T-cell (primary cell): ENCODE data around the gene FREM1. TPM values are rescaled to one million over a fixed set of nuclear protein-coding genes. Genes with fewer than 3 reads are reported as not detected.

Experiments
- ATAC-seq, 4 experiments: fragments of 200-7000 bp in 3 of 4; fragments of 150-1000 bp in 1 of 4; cut with Tn5 transposase; replicated peaks in 1 of 4; 1 replicate in 3 of 4; 2 replicates in 1 of 4; pipeline ENCODE4 v1.10.0; 2021; ENCODE audit warnings: moderate library complexity in 3 of 4, mild to moderate bottlenecking in 2 of 4, moderate number of reproducible peaks in 1 of 4
- CTCF ChIA-PET, 2 donors: fragments of 300-600 bp; sonication (Branson Sonifier 250); formaldehyde crosslinking; loops; one replicate each; lab custom pipeline; 2022; ENCODE audit warnings: antibody characterized with exemption in 2 of 2; lab: Charles Lee
- POLR2A ChIA-PET, 2 donors: fragments of 300-600 bp; sonication (Branson Sonifier 250); formaldehyde crosslinking; loops; one replicate each; lab custom pipeline; 2022; ENCODE audit warnings: antibody characterized with exemption in 2 of 2; lab: Charles Lee
- DNase-seq, 35 experiments: peaks; one replicate each; pipeline versions ENCODE4 v3.0.0 to v3.0.0-alpha.2; 2013 to 2023
- H3K27ac ChIP-seq: one replicate; pipeline ENCODE4 v1.5.1; 2013; ENCODE audit warnings: low read length
- H3K27me3 ChIP-seq, 2 experiments: replicated peaks in 1 of 2; 1 replicate in 1 of 2; 2 replicates in 1 of 2; pipeline versions ENCODE4 v1.6.1 to v1.7.0; 2013; ENCODE audit warnings: low read length in 1 of 2, mixed read lengths in 1 of 2; ENCODE audit not compliant: control insufficient read depth in 2 of 2, insufficient read depth in 2 of 2; ENCODE audit errors: extremely low read depth in 1 of 2
- H3K36me3 ChIP-seq, 2 donors: 1 replicate in 1 of 2; 2 replicates in 1 of 2; pipeline versions ENCODE4 v1.6.1 to v1.7.0; 2013; ENCODE audit warnings: low read length in 1 of 2; ENCODE audit not compliant: control insufficient read depth in 2 of 2, insufficient read depth in 1 of 2; ENCODE audit errors: extremely low read depth in 1 of 2
- H3K4me1 ChIP-seq, 2 experiments: 1 replicate in 1 of 2; 2 replicates in 1 of 2; pipeline versions ENCODE4 v1.6.1 to v1.7.0; 2013; ENCODE audit warnings: low read length in 2 of 2, mixed read lengths in 1 of 2; ENCODE audit not compliant: insufficient read depth in 2 of 2, control insufficient read depth in 1 of 2; ENCODE audit errors: extremely low read depth in 1 of 2
- H3K4me3 ChIP-seq, 2 donors: 1 replicate in 1 of 2; 2 replicates in 1 of 2; pipeline versions ENCODE4 v1.5.1 to v1.7.0; 2013; ENCODE audit warnings: mild to moderate bottlenecking in 2 of 2, low read length in 1 of 2, moderate library complexity in 1 of 2; ENCODE audit not compliant: control insufficient read depth in 1 of 2; ENCODE audit errors: extremely low read depth in 1 of 2
- H3K9me3 ChIP-seq: 2 replicates; pipeline ENCODE4 v1.7.0; 2013
- H3K27ac Mint-ChIP-seq, 2 donors: one replicate each; pipeline ENCODE4 v1.8.0; 2020 to 2021; ENCODE audit warnings: mild to moderate bottlenecking in 2 of 2, mixed read lengths in 2 of 2
- H3K27me3 Mint-ChIP-seq, 2 donors: one replicate each; pipeline ENCODE4 v1.8.0; 2021 to 2022; ENCODE audit warnings: mixed read lengths in 2 of 2
- H3K36me3 Mint-ChIP-seq: one replicate; pipeline ENCODE4 v1.8.0; 2021; ENCODE audit warnings: mixed read lengths
- H3K4me1 Mint-ChIP-seq, 3 donors: one replicate each; pipeline ENCODE4 v1.8.0; 2020 to 2022; ENCODE audit warnings: mixed read lengths in 3 of 3, mild to moderate bottlenecking in 1 of 3
- H3K4me3 Mint-ChIP-seq, 3 donors: one replicate each; pipeline ENCODE4 v1.8.0; 2020 to 2022; ENCODE audit warnings: mild to moderate bottlenecking in 3 of 3, mixed read lengths in 3 of 3, moderate library complexity in 3 of 3
- H3K9me3 Mint-ChIP-seq, 3 donors: one replicate each; pipeline ENCODE4 v1.8.0; 2020 to 2022; ENCODE audit warnings: mixed read lengths in 3 of 3
- WGBS: methylation state at CpG from one replicate; pipeline ENCODE4 v1.1.5; 2013; ENCODE audit warnings: missing lambda C conversion rate; ENCODE audit not compliant: insufficient coverage; 5-methylcytosine and 5-hydroxymethylcytosine counted together
- total RNA-seq, 35 experiments: library from RNA in 6 of 35; stranded (reverse) in 6 of 35; fragments of 120-200 nt in 1 of 35; gene quantifications; one replicate each; pipeline versions ENCODE4 v1.2.1 to v1.2.4 and lab custom pipeline; 2013 to 2026

Gene FREM1
- total RNA-seq, 5 donors from 2014 or later (not counting 1 experiment from before 2014, with no cell fraction given), result 0.26 to 0.76 (median 0.39) TPM; not detected in 1

- ChIA-PET POLR2A (no interaction called here), CTCF (no interaction called here)
- Mint-ChIP-seq H3K27me3 (no peaks in the 10 kb centered on the region), H3K27ac (no peak overlapping the region), H3K9me3 (no peaks in the 10 kb centered on the region), H3K36me3 (no peaks in the 10 kb centered on the region), H3K4me3 (no peak overlapping the region), H3K4me1 (no peaks in the 10 kb centered on the region)
- DNase-seq, result no peak
- Histone ChIP-seq H3K27me3 (no peaks in the 10 kb centered on the region), H3K36me3 (no peaks in the 10 kb centered on the region), H3K9me3 (no peaks in the 10 kb centered on the region), H3K4me3 (no peak overlapping the region), H3K27ac (no peak overlapping the region), H3K4me1 (no peaks in the 10 kb centered on the region)
- WGBS, result 77% methylated on average over 2 of the region's 3 CpGs
- ATAC-seq, result no peak
Measured at GRCh38 chr9:14863402-14863801, 46.8 kb downstream of the FREM1 start.

DNA sequence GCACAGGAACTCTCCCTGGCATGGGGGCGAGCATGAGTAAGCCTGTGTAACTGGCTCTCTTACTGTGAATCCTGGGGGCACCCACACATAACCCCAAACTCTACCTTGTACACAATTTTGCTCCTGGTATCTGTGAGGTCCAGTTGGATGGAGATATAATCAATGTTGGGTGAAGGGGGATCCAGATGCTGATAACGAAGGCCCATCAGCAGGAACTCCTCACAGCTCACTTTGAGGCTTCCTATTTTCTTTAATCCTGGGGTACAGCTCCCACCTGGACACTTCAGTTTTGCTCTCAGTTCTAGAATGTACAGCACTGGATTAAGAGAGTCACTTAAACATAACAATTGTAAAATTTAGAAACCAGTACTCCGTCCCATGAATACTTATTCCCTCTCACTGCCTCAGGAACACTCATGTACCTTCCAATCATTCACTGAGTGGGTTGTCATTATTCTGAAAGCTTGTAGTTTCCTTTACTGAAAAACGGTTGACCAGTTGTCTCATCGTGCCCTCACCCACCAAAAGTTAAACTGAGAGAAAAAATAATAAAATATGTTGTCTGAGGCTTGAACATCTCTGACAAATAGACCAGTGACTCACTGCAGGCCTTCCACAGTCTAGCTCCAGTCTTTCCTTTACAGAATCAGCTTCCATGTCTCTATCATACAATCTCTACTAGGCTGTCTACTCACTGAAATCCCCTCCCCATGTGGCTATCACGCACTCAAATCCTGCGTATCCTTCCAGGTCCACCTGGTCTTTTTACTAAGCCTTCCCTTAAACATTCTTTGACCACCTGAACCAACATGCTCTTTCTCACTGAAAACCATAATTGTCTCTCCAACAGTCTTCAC, 52.6 kb downstream of the FREM1 start:
- ChIA-PET POLR2A (no interaction called here), CTCF (interaction anchor here in 1 of 2 donors (0.6 kb wide), 1 partner anchor 482 kb away, joined by 5 read pairs; no protein-coding TSS in a partner anchor)
- ATAC-seq, result peak in 1 of 4 experiments; percentile 34
- H3K27ac ChIP-seq, result no peak overlapping the region
- no peak overlapping the region for H3K27ac Mint-ChIP-seq
- no peaks in the 10 kb centered on the region for H3K36me3 Mint-ChIP-seq
- no peaks in the 10 kb centered on the region for H3K27me3 Mint-ChIP-seq
- no peak overlapping the region for H3K4me3 Mint-ChIP-seq
- no peak overlapping the region for H3K4me3 ChIP-seq
- no peaks in the 10 kb centered on the region for H3K4me1 Mint-ChIP-seq
- DNase-seq, result no peak
- H3K4me1 ChIP-seq, result no peaks in the 10 kb centered on the region
- WGBS, result 94% methylated on average over 2 of the region's 7 CpGs
- H3K9me3 ChIP-seq, result no peaks in the 10 kb centered on the region
- no peaks in the 10 kb centered on the region for H3K36me3 ChIP-seq
- peaks cover 0 to 2% of the 10 kb centered on the region in 2 experiments for H3K27me3 ChIP-seq
- peaks cover 0 to 3% (median 0%) of the 10 kb centered on the region in 3 donors for H3K9me3 Mint-ChIP-seq

DNA sequence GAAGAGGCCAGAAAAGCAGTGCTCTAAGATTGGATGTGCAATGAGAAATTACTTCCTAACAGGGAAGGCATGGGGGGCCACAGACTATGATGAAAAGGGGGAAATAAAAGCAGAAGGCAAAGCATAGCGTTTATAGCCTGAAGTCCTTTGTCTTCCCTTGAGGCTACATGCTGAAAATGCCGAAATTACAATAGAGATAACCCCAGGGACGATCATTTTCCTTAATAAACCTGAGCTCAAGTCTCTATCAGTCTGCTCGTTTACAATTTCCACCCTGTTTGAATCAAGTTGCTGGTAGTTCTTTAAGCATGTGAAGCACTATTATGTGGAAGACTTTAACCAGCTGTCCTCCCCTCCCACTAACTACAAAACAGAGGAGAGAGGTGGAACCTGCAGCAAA, 60.4 kb downstream of the FREM1 start:
- ChIA-PET POLR2A (no interaction called here), CTCF (no interaction called here)
- H3K36me3 ChIP-seq, result no peaks in the 10 kb centered on the region
- H3K9me3 ChIP-seq, result no peaks in the 10 kb centered on the region
- peaks cover 16 to 22% of the 10 kb centered on the region in 2 donors for H3K27me3 Mint-ChIP-seq
- WGBS, result 25% methylated on average over 2 of the region's 4 CpGs
- peaks cover 0 to 2% of the 10 kb centered on the region in 2 experiments for H3K27me3 ChIP-seq
- H3K4me3 Mint-ChIP-seq, result no peak overlapping the region
- H3K27ac ChIP-seq, result no peak overlapping the region
- H3K9me3 Mint-ChIP-seq, result peaks cover 0 to 8% (median 0%) of the 10 kb centered on the region in 3 donors
- ATAC-seq, result no peak
- no peak for DNase-seq
- no peaks in the 10 kb centered on the region for H3K36me3 Mint-ChIP-seq
- no peak overlapping the region for H3K27ac Mint-ChIP-seq
- no peak overlapping the region for H3K4me3 ChIP-seq
- no peaks in the 10 kb centered on the region for H3K4me1 Mint-ChIP-seq
- H3K4me1 ChIP-seq, result no peaks in the 10 kb centered on the region

- Histone ChIP-seq H3K9me3 (no peaks in the 10 kb centered on the region), H3K4me3 (no peak overlapping the region), H3K27me3 (peaks cover 0 to 2% of the 10 kb centered on the region in 2 experiments), H3K27ac (no peak overlapping the region), H3K4me1 (no peaks in the 10 kb centered on the region), H3K36me3 (no peaks in the 10 kb centered on the region)
- CTCF ChIA-PET, result no interaction called here
- Mint-ChIP-seq H3K27ac (no peak overlapping the region), H3K36me3 (no peaks in the 10 kb centered on the region), H3K27me3 (peaks cover 16 to 22% of the 10 kb centered on the region in 2 donors), H3K4me1 (no peaks in the 10 kb centered on the region), H3K4me3 (no peak overlapping the region), H3K9me3 (peaks cover 0 to 8% (median 0%) of the 10 kb centered on the region in 3 donors)
- POLR2A ChIA-PET, result no interaction called here
- ATAC-seq (no peak), DNase-seq (no peak)
- WGBS, result no CpG with 5 or more reads among the region's 3 CpGs
Measured at GRCh38 chr9:14849296-14849695, 60.9 kb downstream of the FREM1 start.

GRCh38 chr9:14846871-14847311, 63.3 kb downstream of the FREM1 start:
- no peak overlapping the region for H3K4me3 ChIP-seq
- POLR2A ChIA-PET, result no interaction called here
- H3K27me3 ChIP-seq, result no peaks in the 10 kb centered on the region
- peak in 31 of 35 experiments; percentile 0 to 45 (median 26) for DNase-seq
- H3K9me3 Mint-ChIP-seq, result peaks cover 0 to 8% (median 0%) of the 10 kb centered on the region in 3 donors
- H3K36me3 ChIP-seq, result no peaks in the 10 kb centered on the region
- no CpG with 5 or more reads among the region's 3 CpGs for WGBS
- peaks cover 19 to 26% of the 10 kb centered on the region in 2 donors for H3K27me3 Mint-ChIP-seq
- ATAC-seq, result peak in 2 of 4 experiments; percentile 31 to 43
- H3K4me1 ChIP-seq, result no peaks in the 10 kb centered on the region
- H3K9me3 ChIP-seq, result no peaks in the 10 kb centered on the region
- CTCF ChIA-PET, result no interaction called here
- H3K4me1 Mint-ChIP-seq, result no peaks in the 10 kb centered on the region
- no peak overlapping the region for H3K27ac ChIP-seq
- H3K4me3 Mint-ChIP-seq, result no peak overlapping the region
- H3K36me3 Mint-ChIP-seq, result no peaks in the 10 kb centered on the region
- H3K27ac Mint-ChIP-seq, result no peak overlapping the region

DNA sequence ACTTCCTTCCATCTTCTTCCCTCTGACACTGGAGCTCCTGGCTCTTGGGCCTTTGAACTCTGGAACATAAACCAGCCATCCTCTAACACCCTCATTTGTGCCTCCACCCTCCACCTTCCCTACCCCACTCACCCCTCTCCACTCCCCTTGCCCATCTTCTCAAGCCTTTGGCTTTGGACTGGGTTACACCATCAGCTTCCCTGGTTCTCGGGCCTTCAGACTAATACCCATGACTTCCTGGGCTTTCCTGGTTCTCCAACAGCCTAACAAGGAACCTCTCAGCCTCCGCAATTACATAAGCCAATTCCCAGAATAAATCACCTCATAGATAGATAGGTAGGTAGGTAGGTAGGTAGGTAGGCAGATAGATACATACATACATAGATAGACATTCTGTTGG, 67.1 kb downstream of the FREM1 start:
- Mint-ChIP-seq H3K9me3 (peaks cover 0 to 8% (median 0%) of the 10 kb centered on the region in 3 donors), H3K27ac (no peak overlapping the region), H3K27me3 (peaks cover 5 to 24% of the 10 kb centered on the region in 2 donors), H3K4me3 (no peak overlapping the region), H3K4me1 (no peaks in the 10 kb centered on the region), H3K36me3 (no peaks in the 10 kb centered on the region)
- ChIA-PET POLR2A (no interaction called here), CTCF (no interaction called here)
- Histone ChIP-seq H3K4me1 (no peaks in the 10 kb centered on the region), H3K9me3 (no peaks in the 10 kb centered on the region), H3K27me3 (no peaks in the 10 kb centered on the region), H3K4me3 (no peak overlapping the region), H3K27ac (no peak overlapping the region), H3K36me3 (no peaks in the 10 kb centered on the region)
- ATAC-seq, result no peak
- no peak for DNase-seq
- no CpG with 5 or more reads among the region's 2 CpGs for WGBS
